GM12878 (cell line): ENCODE data around the gene NSMCE1. TPM values are rescaled to one million over a fixed set of nuclear protein-coding genes. Genes with fewer than 3 reads are reported as not detected.

Source experiments
- ATAC-seq: fragments of 200-7000 bp; cut with Tn5 transposase; 3 replicates; pipeline ENCODE4 v1.9.1; 2020; ENCODE audit warnings: mild to moderate bottlenecking, moderate library complexity
- BruUV-seq: library from RNA; stranded (reverse); fragments of 400-500 nt; replicated peaks from 2 replicates; lab custom pipeline; 2021; lab: Mats Ljungman, UMichigan
- CTCF ChIA-PET: fragments of 300-600 bp; sonication (Branson Sonifier 250); formaldehyde crosslinking; extraction: SDS; loops from one replicate; lab custom pipeline; 2021; ENCODE audit warnings: inconsistent platforms; lab: Yijun Ruan, JAX
- POLR2A ChIA-PET: fragments of 350-600 bp; formaldehyde crosslinking; extraction: SDS; loops from one replicate; lab custom pipeline; 2021; ENCODE audit warnings: inconsistent platforms; lab: Charles Lee
- RAD21 ChIA-PET: fragments of 300-600 bp; sonication (Branson Sonifier 250); formaldehyde crosslinking; loops from one replicate; lab custom pipeline; 2023; ENCODE audit warnings: antibody characterized with exemption; ENCODE audit not compliant: unreplicated experiment; lab: Charles Lee
- SMC1A ChIA-PET: fragments of 300-600 bp; sonication (Branson Sonifier 250); formaldehyde crosslinking; loops from one replicate; lab custom pipeline; 2023; ENCODE audit not compliant: unreplicated experiment, uncharacterized antibody; lab: Charles Lee
- DNase-seq: peaks from one replicate; pipeline ENCODE4 v3.0.0-alpha.2; 2011; ENCODE audit warnings: low read depth, low spot score
- FAIRE-seq: peaks from 3 replicates; lab custom pipeline; 2011; peaks lifted over from hg19 to GRCh38; lab: Jason Lieb, UNC
- H2AFZ ChIP-seq: 2 replicates; pipeline ENCODE4 v1.6.0; 2011; ENCODE audit warnings: low read depth, low read length, control low read depth; ENCODE audit not compliant: control insufficient read depth
- H3K27ac ChIP-seq: 2 replicates; pipeline ENCODE4 v1.5.1; 2011; ENCODE audit warnings: control low read depth; ENCODE audit not compliant: control insufficient read depth, insufficient read depth
- H3K27me3 ChIP-seq, 2 experiments: replicated peaks in 1 of 2; 2 replicates each; pipeline versions ENCODE4 v1.6.0 to v1.6.1; 2011; ENCODE audit warnings: low read length in 1 of 2; ENCODE audit not compliant: control insufficient read depth in 2 of 2, insufficient read depth in 2 of 2
- H3K36me3 ChIP-seq, 2 experiments: 2 replicates each; pipeline ENCODE4 v1.5.1; 2011; ENCODE audit warnings: low read length in 1 of 2; ENCODE audit not compliant: control insufficient read depth in 2 of 2, insufficient read depth in 2 of 2
- H3K4me1 ChIP-seq: 2 replicates; pipeline ENCODE4 v1.6.1; 2011; ENCODE audit warnings: mild to moderate bottlenecking, low read length, moderate library complexity, mixed read lengths; ENCODE audit not compliant: control insufficient read depth, insufficient read depth
- H3K4me2 ChIP-seq: 2 replicates; pipeline ENCODE4 v1.6.0; 2011; ENCODE audit warnings: control low read depth; ENCODE audit not compliant: control insufficient read depth, insufficient read depth
- H3K4me3 ChIP-seq: fragments of 200-600 bp; sonication (generic); 2 replicates; pipeline ENCODE4 v1.5.1; 2016
- H3K79me2 ChIP-seq: 2 replicates; pipeline ENCODE4 v1.6.0; 2011; ENCODE audit warnings: low read length; ENCODE audit not compliant: control insufficient read depth, insufficient read depth
- H3K9ac ChIP-seq: 2 replicates; pipeline ENCODE4 v1.8.0; 2011; ENCODE audit warnings: low read length, control low read depth, mixed read lengths; ENCODE audit not compliant: control insufficient read depth, insufficient read depth
- H3K9me3 ChIP-seq: replicated peaks from 3 replicates; pipeline ENCODE4 v1.5.1; 2011; ENCODE audit warnings: mild to moderate bottlenecking, low read length; ENCODE audit not compliant: control insufficient read depth, insufficient read depth
- H4K20me1 ChIP-seq: 2 replicates; pipeline ENCODE4 v1.6.0; 2011; ENCODE audit not compliant: control insufficient read depth, insufficient read depth
- ESRRA ChIP-seq: IDR thresholded peaks from 2 replicates; pipeline ENCODE4 v1.6.1; 2012; ENCODE audit warnings: mild to moderate bottlenecking, low read length, improper control_type of control experiment
- HSF1 ChIP-seq: fragments of 150-350 bp; IDR thresholded peaks from 2 replicates; pipeline ENCODE4 v1.6.1; 2014; ENCODE audit warnings: mild to moderate bottlenecking, low read depth, low read length
- IKZF2 ChIP-seq, 2 experiments: fragments of 450-650 bp; IDR thresholded peaks; 2 replicates each; pipeline ENCODE4 v1.6.1; 2017; ENCODE audit warnings: mild to moderate bottlenecking in 2 of 2, moderate library complexity in 2 of 2
- PKNOX1 ChIP-seq: fragments of 450-650 bp; IDR thresholded peaks from 2 replicates; pipeline ENCODE4 v1.6.1; 2016; ENCODE audit warnings: mild to moderate bottlenecking
- WGBS: methylation state at CpG from one replicate; pipeline ENCODE4 v1.1.6; 2016; ENCODE audit warnings: low lambda C conversion rate; ENCODE audit not compliant: insufficient replicate concordance, insufficient coverage; ENCODE audit errors: missing lambda C conversion rate; 5-methylcytosine and 5-hydroxymethylcytosine counted together
- in situ Hi-C: fragments of 300-500 bp; cut with MboI; formaldehyde crosslinking; loops from 9 replicates; pipeline ENCODE4 v1.14.3; 2018; ENCODE audit warnings: mixed read lengths
- intact Hi-C: fragments of 100-400 bp; cut with micrococcal nuclease; formaldehyde crosslinking; loops from one replicate; pipeline ENCODE4 v1.14.2; 2022; ENCODE audit not compliant: unreplicated experiment
- polyA plus RNA-seq, 11 experiments: library from polyadenylated mRNA; depleted of rRNA in 4 of 11; unstranded in 6 of 11; stranded (reverse) in 5 of 11; fragments of >200 nt; fragmentation: Nextera tagmentation in 4 of 11; fragmentation: Illumina TruSeq in 1 of 11; extraction: Ambion mirVana in 4 of 11; extraction: Trizol in 1 of 11; gene quantifications; 1 replicate in 1 of 11; 2 replicates in 10 of 11; pipeline versions ENCODE4 v1.2.1 to v1.2.3, GENCODE V29; 2011 to 2016; ENCODE audit warnings: inconsistent platforms in 2 of 11, missing spikeins in 2 of 11, low read depth in 1 of 11
- total RNA-seq, 4 experiments: library from RNA; depleted of rRNA in 3 of 4; stranded (reverse); fragments of >200 nt in 3 of 4; fragmentation: Illumina TruSeq in 1 of 4; extraction: Trizol in 1 of 4; gene quantifications; 2 replicates each; pipeline versions ENCODE4 v1.2.1 to v1.2.3, GENCODE V29; 2013 to 2021

Gene NSMCE1
- total and polyA plus RNA-seq, 10 of the 15 experiments (the other 5 are each of a cell fraction or from before 2014, with no cell fraction given): 54.0 to 214 (median 71.4) TPM

- RAD21 ChIA-PET: interaction anchor here (0.6 to 8.3 kb wide), 19 partner anchors 9 to 138 kb away, joined by 3 to 93 read pairs (median 5); no protein-coding TSS in a partner anchor
- TF ChIP-seq ESRRA: 0 out of 2 replicates have a peak, but pooled peaks have one; percentile 36
- TF ChIP-seq HSF1: no peak
- TF ChIP-seq PKNOX1: peak; percentile 59
- TF ChIP-seq IKZF2 (IDR thresholded peaks at IDR 0.05): 0 out of 4 replicates have a peak, but pooled peaks of 1 of the 2 experiments have one; percentile 10
- ATAC-seq (no peak), DNase-seq (no peak), FAIRE-seq (no peak)
- Histone ChIP-seq H3K27ac (peak overlapping the region; percentile 45), H3K4me3 (peak overlapping the region; percentile 45; the same call in 1 of the 2 replicates), H3K27me3 (no peaks in the 10 kb centered on the region), H4K20me1 (peaks cover 5% of the 10 kb centered on the region), H3K9me3 (no peaks in the 10 kb centered on the region), H3K79me2 (peaks cover 78% of the 10 kb centered on the region), H2AFZ (no peak overlapping the region), H3K36me3 (no peaks in the 10 kb centered on the region; a peak in 1 of 4 replicates), H3K4me2 (peak overlapping the region; percentile 81), H3K9ac (no peak overlapping the region; the same call in 1 of the 2 replicates), H3K4me1 (peaks cover 30% of the 10 kb centered on the region)
- SMC1A ChIA-PET: interaction anchor here (0.7 to 9.6 kb wide), 20 partner anchors 8 to 135 kb away, joined by 3 to 88 read pairs (median 4); no protein-coding TSS in a partner anchor
- no TSS peak for BruUV-seq
- 21% methylated on average over 10 of the region's 10 CpGs for WGBS
- POLR2A ChIA-PET: interaction anchor here (0.5 to 3.1 kb wide), 14 partner anchors 35 to 132 kb away, joined by 3 to 15 read pairs (median 5); partner anchors contain the start of gene KDM8
- intact Hi-C loops: loop anchor here (5.0 kb wide), 2 partner anchors 49 to 51 kb away; partner anchors contain the start of gene NSMCE1
- in situ Hi-C loops: loop anchor here (5.0 kb wide), 1 partner anchor 81 kb away; no protein-coding TSS in a partner anchor
- CTCF ChIA-PET: interaction anchor here (0.7 to 9.0 kb wide), 18 partner anchors 16 to 138 kb away, joined by 3 to 119 read pairs (median 4); no protein-coding TSS in a partner anchor
Measured at GRCh38 chr16:27317738-27318391, 49.3 kb upstream of the NSMCE1 start.
